Activated CD4-positive, CD25-positive, alpha-beta regulatory T cell treated with anti-CD3 and anti-CD28 coated beads, Interleukin-2, amount 50 U/mL, for 72 hours (primary cell): ENCODE data around the gene TBRG1.
A peak's percentile ranks its signal among the peaks of the same experiment; 100 is the strongest.

Experiments
- DNase-seq: peaks from one replicate; pipeline ENCODE4 v3.0.0; 2021

Gene TBRG1

DNA sequence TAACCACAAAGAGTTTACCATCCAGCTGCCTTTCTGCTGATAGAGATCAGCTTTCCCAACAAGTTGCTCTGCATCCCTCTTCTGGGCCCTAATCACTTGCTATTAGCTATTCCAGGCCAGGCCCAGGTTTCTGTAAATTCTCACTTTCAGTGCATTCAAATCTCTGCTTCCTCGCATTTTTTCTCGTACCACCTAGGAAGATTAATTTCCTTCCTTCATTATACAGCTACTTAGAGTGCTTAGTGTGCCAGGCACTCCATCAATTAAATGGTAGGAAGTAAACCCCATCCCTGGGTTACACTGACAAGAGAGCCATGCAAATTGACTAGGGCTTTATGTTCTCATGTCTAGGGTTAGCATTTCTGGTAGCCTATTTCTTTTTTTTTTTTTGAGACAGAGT is 41.2 kb downstream of the TBRG1 start:
- no peak for DNase-seq

DNA sequence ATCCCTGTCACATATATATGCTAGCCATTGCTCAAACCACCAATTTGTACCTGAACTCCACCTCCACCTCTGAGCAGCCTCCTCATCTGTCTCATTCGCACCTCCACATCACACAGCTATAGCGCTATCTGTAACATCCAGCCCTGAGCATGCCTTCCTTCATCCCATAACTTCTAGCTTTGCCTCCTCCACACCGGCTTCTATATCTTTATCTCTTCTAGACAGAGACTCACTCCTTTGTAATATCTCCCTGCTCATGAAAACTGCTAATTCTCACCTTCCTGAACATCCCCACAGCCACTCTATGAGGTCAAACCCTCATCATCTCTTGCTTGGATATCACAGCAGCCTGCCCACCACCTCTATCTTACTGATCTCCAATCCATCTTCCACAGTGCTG is 44.9 kb downstream of the TBRG1 start:
- no peak for DNase-seq

DNA sequence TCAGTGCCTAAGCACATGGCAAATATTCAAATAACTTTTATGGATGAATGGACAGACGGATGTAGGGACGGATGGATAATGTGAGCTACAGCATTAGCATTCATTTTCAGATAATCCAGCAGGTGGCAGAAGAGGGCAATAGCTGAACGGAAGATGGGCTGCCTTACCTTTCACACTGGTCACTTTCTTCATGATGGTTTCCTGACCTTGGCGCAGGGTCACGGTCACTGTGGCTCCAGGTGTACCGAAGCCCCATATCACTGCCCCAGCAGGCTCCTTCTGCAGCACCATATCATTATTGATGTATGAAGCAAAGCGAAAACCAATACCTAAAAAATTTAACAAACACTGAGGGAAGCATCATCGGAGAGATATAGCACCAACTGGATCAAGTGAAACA is 46.5 kb downstream of the TBRG1 start:
- no peak for DNase-seq

DNA sequence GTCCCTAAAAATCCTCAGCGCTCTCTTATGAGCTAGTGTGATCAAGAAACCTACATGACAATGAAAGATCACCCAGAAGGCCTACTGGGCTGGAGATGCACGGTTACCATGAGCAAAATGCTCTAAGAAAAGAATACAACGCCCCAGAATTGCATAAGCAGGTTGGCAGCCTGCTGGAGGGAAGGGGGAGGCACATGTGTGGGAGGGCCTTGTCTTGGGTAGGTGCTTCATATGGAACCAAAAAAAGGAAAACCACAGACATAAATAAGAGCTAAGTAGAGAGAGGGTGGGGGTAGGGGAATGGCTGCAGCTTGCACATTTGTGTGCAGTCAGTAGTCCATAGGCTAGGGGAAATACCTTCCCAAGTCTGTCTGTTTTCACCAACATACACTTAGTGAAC is 48.1 kb downstream of the TBRG1 start:
- no peak for DNase-seq

DNA sequence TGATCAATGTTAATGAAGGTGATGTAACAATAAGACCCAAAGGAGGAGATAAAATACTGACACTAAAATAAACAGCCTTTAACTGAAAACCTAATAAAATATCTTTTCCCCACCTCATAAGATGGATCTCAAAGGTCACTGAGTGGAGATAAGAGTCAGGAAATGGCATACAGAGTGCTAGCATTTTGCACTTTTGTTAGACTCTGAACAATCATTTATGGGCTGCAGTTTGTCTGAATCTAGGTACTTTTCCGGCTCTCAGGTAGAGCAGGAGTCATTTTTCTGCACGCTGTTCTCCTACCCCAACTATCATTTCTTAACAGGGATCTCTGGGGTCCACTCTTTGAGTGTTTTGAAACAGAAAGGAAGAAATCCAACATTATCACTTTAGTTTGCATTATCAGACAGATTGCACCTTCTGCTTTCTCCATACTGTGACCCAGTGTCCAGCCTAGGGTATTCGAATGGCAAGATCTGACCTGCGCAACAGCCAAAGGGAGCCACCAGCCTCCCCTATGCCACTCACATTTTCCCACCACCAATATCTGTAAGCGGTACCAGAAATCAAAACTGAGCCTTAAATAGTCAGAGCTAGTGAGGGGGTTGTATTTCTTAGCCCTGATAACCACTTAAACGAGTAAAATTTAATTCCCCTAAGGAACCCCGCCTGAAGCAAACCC is 50.0 kb downstream of the TBRG1 start:
- no peak for DNase-seq

DNA sequence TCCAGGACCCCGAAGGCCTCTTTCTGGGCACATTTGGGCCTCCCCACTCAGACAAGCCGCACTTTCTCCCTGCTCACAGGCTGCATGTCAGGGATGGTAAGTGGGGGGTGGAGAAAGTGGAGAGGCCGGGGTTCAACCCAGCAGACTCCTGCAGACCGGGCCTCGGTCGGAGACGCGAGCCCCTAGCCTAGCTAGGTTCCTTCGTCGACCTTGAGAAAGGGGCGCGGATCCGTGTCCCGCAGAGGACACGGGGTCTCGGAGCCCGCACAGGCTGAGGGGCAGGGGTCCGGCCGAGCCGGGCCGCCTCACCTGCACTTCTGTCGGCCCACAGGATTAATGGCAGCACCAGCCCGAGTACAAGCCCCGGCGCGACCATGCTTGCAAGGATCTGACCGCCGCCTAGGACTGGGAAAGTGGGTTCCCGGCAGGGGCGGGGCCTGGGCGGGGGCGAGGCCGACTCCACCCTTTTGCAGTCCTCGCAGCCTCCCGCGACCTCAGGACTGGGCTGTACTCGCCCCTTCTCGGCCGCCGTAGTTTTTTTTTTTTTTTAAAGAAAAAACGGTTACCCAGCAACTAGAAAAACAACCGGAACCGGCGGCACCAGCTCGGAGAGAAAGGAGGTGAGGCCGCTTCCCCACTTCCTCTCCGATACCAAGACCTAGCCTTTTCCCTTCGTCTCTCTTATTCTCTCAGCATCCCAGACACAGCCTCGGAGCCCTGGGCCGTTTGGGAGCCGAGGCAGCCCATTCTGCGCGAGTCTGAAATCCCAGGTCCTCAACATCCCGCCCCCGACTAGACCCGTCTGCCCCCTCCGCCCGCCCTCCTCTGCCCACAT is 50.9 kb downstream of the TBRG1 start, which contains the start of the genes SIAE and SPA17:
Gene SIAE, minus strand, starts transcription at position 407 of the 835 bp plus-strand sequence. Its CDS starts 31 bp downstream, at position 376.
Gene SPA17, plus strand, starts transcription at position 572 of the 835 bp plus-strand sequence. CDS start 1,361 bp downstream, outside the sequence.
- peak; percentile 84 for DNase-seq

DNA sequence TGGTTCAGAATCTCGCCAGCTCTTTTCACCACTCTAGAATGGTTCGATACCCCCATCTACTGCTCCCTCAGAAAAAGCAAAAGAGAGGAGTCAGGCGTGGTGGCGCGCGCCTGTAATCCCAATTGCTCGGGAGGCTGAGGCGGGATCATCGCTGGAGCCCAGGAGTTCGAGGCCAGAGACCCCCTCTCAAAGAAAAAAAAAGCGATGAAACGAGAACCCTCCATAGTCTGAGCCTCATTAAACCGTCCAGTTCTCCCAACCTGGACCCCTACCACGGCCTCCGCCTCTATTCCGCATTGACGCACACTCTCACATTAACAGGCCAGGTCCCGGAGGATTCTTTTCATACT is 51.5 kb downstream of the TBRG1 start:
- no peak for DNase-seq

DNA sequence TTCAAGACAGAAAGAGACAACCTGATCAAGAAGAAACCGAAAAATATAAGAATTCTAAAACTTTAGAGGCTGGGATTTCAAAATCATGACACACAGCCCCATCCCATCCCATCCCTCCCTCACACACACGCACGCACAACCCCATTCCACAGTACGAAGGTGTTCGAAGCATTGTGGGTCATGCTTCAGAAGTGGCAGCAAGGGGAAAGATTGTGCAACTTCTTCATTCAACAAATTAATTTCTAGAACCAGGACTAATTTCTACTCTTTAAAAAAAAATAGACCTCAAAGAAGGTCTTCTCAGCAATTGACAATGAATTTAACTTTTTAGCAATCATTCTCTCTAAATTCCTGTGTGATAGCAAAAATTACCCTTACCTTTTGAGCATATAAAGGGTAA is 51.9 kb downstream of the TBRG1 start:
- DNase-seq = no peak

DNA sequence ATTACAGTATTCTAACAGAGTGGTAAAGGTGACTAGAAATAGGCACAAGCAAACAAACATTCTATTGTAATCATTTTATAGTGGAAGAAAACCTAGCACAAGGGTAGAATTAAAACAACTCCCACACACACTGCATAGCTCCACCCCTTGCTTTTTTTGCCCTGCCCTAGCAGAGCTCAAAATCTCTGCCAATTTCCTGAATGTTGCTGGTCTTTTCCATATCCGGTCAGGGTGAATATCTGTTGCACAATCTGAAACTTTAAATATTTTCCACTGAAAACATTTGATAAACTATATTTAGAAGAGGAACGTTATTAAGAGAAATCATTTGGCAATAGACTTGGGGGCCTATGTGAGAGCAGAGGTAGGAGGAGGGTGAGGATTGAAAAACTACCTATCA is 53.7 kb downstream of the TBRG1 start:
- DNase-seq = no peak

DNA sequence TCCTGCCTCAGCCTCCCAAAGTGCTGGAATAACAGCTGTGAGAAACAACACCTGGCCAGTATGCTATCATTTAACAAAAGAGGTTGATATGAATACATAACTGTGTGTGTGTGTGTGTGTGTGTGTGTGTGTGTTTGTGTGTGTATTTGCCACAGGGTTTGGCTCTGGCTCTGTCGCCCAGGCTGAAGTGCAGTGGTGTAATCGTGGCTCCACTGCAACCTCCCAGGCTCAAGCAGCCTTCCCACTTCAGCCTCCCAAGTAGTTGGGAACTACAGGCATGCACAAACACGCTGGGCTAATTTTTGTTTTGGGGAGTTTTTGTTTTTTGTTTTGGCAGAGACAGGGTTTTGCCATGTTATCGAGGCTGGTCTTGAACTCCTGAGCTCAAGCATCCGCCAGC is 55.8 kb downstream of the TBRG1 start:
- no peak for DNase-seq

DNA sequence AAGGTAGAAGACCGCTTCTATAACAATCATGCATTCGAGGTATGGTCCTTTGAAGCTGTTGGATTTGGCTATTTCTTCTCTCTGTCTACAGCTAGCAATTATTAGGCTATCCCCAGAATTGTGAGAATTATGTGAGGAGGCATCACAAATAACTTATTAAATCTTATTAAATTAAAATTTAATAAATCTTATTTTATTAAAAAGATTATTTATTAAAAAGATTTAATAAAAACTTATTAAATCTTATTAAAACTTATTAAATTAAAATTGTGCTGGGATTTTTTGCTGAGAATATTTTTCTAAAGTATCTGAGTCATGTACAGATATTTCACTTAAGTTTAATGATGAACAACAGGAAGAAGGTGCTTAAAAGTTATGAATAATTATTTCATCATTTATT is 58.8 kb downstream of the TBRG1 start:
- no peak for DNase-seq

DNA sequence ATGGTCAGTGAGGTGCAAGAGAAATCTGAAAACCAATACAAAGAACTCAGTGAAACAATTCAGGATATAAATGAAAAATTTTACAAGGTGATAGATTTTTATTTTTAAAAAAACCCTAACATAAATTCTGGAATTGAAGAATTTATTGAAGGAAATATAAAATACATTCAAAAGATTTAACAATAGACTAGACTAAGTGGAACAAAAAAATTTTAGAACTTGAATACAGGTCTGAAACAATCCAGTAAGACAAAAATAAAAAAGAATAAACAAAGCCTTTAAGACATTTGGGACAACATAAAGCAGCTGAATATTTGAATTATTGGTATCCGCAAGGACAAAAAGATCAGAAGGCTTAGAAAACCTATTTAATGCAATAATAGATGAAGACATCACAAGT is 59.8 kb downstream of the TBRG1 start:
- DNase-seq = no peak
